AG04449 (cell line): ENCODE data around the gene DISP2.

Source experiments
- CTCF ChIA-PET: fragments of 350-600 bp; formaldehyde crosslinking; extraction: SDS; loops from one replicate; lab custom pipeline; 2021; ENCODE audit warnings: antibody characterized with exemption; lab: Yijun Ruan, JAX
- POLR2A ChIA-PET: fragments of 400-600, 350-600 bp; formaldehyde crosslinking; extraction: SDS; loops from one replicate; lab custom pipeline; 2020; ENCODE audit warnings: antibody characterized with exemption, inconsistent platforms; lab: Yijun Ruan, JAX
- DNase-seq: peaks from one replicate; pipeline ENCODE4 v3.0.0-alpha.2; 2010; ENCODE audit warnings: low read depth, low spot score
- H3K4me3 ChIP-seq: 2 replicates; pipeline ENCODE4 v1.5.1; 2011; ENCODE audit warnings: low read depth, mild to moderate bottlenecking, control low read depth, low read length
- CTCF ChIP-seq: IDR thresholded peaks from one replicate; pipeline ENCODE4 v1.5.1; 2011; ENCODE audit warnings: mild to moderate bottlenecking, moderate library complexity, low read length, control low read depth, inconsistent platforms; ENCODE audit not compliant: insufficient read depth; ENCODE audit errors: missing control alignments

Gene DISP2

GRCh38 chr15:40399370-40399769 is 41.4 kb downstream of the DISP2 start:
- TF ChIP-seq CTCF: no peak
- POLR2A ChIA-PET: no interaction called here
- DNase-seq: no peak
- CTCF ChIA-PET: interaction anchor here (0.5 to 1.1 kb wide), 4 partner anchors 15 to 190 kb away, joined by 3 read pairs; no protein-coding TSS in a partner anchor
- no peak overlapping the region for H3K4me3 ChIP-seq

- ChIA-PET POLR2A (interaction anchor here (0.7 to 1.3 kb wide), 6 partner anchors 14 to 83 kb away, joined by 3 to 4 read pairs (median 3); partner anchors contain the start of gene INAFM2), CTCF (interaction anchor here (0.5 to 4.8 kb wide), 21 partner anchors 9 to 188 kb away, joined by 3 to 34 read pairs (median 5); partner anchors contain the start of genes BAHD1, KNSTRN and PLCB2)
- TF ChIP-seq CTCF: no peak
- peak; percentile 71 for DNase-seq
- peak within 1 kb of the TSS; percentile 93 for H3K4me3 ChIP-seq
These were observed 47.7 kb downstream of the DISP2 start, which contains the start of gene IVD for GRCh38 chr15:40405501-40406381. Gene IVD (plus strand): TSS chr15:40405795. CDS start chr15:40405828, 33 bp downstream.

GRCh38 chr15:40407330-40407990 is 49.4 kb downstream of the DISP2 start:
- no peak for TF ChIP-seq CTCF
- H3K4me3 ChIP-seq: no peak overlapping the region
- CTCF ChIA-PET: interaction anchor here (0.8 to 4.8 kb wide), 14 partner anchors 7 to 134 kb away, joined by 3 to 34 read pairs (median 6); no protein-coding TSS in a partner anchor
- DNase-seq: no peak
- POLR2A ChIA-PET: interaction anchor here (1.3 kb wide), 1 partner anchor 69 kb away, joined by 3 read pairs; no protein-coding TSS in a partner anchor

GRCh38 chr15:40409366-40409765 is 51.3 kb downstream of the DISP2 start:
- no peak for TF ChIP-seq CTCF
- ChIA-PET POLR2A (no interaction called here), CTCF (interaction anchor here (0.6 to 1.7 kb wide), 3 partner anchors 13 to 122 kb away, joined by 3 to 7 read pairs (median 3); no protein-coding TSS in a partner anchor)
- H3K4me3 ChIP-seq: no peak overlapping the region
- DNase-seq: no peak

GRCh38 chr15:40410476-40410875 is 52.5 kb downstream of the DISP2 start:
- POLR2A ChIA-PET: no interaction called here
- no peak for TF ChIP-seq CTCF
- H3K4me3 ChIP-seq: no peak overlapping the region
- CTCF ChIA-PET: interaction anchor here (1.0 to 1.7 kb wide), 5 partner anchors 10 to 136 kb away, joined by 4 to 7 read pairs (median 5); no protein-coding TSS in a partner anchor
- no peak for DNase-seq
